ENCODE results near the gene POU6F2. TPM values are rescaled to one million over a fixed set of nuclear protein-coding genes. Genes with fewer than 3 reads are reported as not detected.

The POU6F2 gene
- total and polyA plus RNA-seq, 5 donors from 2014 or later: not detected

DNA sequence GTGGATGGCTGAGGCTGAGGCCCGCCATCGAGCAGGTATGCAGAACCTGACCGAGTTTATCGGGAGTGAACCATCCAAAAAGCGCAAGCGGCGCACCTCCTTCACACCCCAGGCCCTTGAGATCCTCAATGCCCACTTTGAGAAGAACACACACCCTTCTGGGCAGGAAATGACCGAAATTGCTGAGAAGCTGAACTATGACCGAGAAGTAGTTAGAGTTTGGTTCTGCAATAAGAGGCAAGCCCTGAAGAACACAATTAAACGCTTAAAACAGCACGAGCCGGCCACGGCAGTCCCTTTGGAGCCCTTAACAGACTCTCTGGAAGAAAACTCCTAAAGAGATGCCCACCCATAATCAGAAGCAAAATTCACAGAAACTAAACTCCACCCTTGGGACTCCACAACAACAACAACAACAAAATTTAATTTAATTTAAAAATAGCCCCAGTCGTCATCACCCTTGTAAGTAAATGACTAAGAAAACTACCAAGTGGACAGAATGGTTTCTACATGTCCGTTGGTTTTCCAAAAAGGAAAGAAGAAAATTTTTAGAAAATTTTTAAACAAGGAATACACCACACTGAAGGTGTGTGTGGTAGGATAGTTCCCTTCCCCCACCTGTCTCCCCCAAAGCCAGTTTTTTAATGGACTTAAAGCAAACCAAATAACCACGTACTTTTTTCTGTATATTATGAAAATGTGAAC, 486.8 kb downstream of the POU6F2 start:
- no peak for DNase-seq
- H3K27me3 Mint-ChIP-seq: peaks cover 27% of the 10 kb centered on the region
- peaks cover 0 to 7% (median 4%) of the 10 kb centered on the region in 4 donors for H3K4me1 Mint-ChIP-seq
- H3K27ac Mint-ChIP-seq: no peak overlapping the region
- no peaks in the 10 kb centered on the region for H3K9me3 ChIP-seq (ENCODE audit: control insufficient read depth in 2 of 2, low read length in 2 of 2)
- H3K4me3 ChIP-seq (ENCODE audit: low read depth, low read length): no peak overlapping the region
- no peaks in the 10 kb centered on the region for H3K36me3 ChIP-seq (ENCODE audit: control insufficient read depth, insufficient read depth, low read length)
- no peaks in the 10 kb centered on the region for H3K36me3 Mint-ChIP-seq
- no peaks in the 10 kb centered on the region for H3K4me1 ChIP-seq (ENCODE audit: control insufficient read depth, insufficient read depth, low read length, poor library complexity, severe bottlenecking)
- no peak for ATAC-seq (ENCODE audit: low read depth in 2 of 2)
- no peaks in the 10 kb centered on the region for H3K9me3 Mint-ChIP-seq
- no peak overlapping the region for H3K27ac ChIP-seq (ENCODE audit: insufficient read depth, low read length, poor library complexity, severe bottlenecking)
- H3K4me3 Mint-ChIP-seq: no peak overlapping the region
- peaks cover 2% of the 10 kb centered on the region for H3K27me3 ChIP-seq (ENCODE audit: control insufficient read depth, insufficient read depth, low read length)

DNA sequence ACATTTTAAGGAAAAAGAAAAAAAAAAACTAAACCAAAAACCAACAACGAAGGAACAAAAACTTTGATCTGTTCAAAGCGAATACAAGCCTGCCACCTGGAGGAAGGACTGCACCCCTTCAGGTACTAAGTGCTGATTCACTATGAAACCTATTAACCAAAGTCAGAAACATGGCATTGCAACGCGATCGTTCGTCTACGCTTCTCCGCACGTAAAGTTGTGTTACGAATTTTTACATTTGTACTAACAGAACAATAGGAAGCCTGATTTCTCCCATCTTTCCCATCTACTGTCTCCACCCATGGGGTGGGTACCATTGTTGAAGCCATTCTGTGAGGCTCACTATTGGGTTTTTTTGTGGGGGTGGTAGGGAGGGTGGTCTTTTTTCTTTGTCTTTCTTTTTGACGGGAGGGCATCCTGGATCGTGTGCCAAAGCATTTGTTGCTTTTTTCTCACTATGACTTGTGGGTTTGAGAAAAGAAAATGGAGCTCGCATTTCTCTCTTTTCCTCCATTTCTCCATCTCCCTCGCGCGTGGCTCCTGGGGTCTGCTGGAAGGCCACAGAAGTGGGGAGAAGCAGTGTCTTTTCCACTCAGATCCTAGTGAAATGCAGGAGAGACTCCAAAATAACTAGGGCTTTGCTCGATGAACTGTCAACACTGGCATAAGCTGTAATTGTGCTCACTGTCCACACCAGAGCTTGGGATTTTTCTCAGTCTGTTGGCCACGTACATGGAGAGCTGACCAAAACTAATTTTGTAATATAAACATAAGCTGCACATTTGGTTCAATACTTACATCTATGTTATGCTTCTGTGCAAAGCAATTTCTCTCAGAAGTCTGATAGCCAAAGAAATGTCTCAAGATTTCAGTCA, 487.6 kb downstream of the POU6F2 start:
- ATAC-seq (ENCODE audit: low read depth in 2 of 2): no peak
- Histone ChIP-seq H3K4me3 (ENCODE audit: low read depth, low read length) (no peak overlapping the region), H3K36me3 (ENCODE audit: control insufficient read depth, insufficient read depth, low read length) (no peaks in the 10 kb centered on the region), H3K27me3 (ENCODE audit: control insufficient read depth, insufficient read depth, low read length) (peaks cover 2% of the 10 kb centered on the region), H3K27ac (ENCODE audit: insufficient read depth, low read length, poor library complexity, severe bottlenecking) (no peak overlapping the region), H3K9me3 (ENCODE audit: control insufficient read depth in 2 of 2, low read length in 2 of 2) (no peaks in the 10 kb centered on the region), H3K4me1 (ENCODE audit: control insufficient read depth, insufficient read depth, low read length, poor library complexity, severe bottlenecking) (no peaks in the 10 kb centered on the region)
- H3K36me3 Mint-ChIP-seq: no peaks in the 10 kb centered on the region
- peaks cover 0 to 7% (median 4%) of the 10 kb centered on the region in 4 donors for H3K4me1 Mint-ChIP-seq
- no peaks in the 10 kb centered on the region for H3K9me3 Mint-ChIP-seq
- H3K27ac Mint-ChIP-seq: no peak overlapping the region
- H3K27me3 Mint-ChIP-seq: peaks cover 27% of the 10 kb centered on the region
- H3K4me3 Mint-ChIP-seq: no peak overlapping the region
- DNase-seq: peak in 2 of 3 donors; percentile 8 to 62

DNA sequence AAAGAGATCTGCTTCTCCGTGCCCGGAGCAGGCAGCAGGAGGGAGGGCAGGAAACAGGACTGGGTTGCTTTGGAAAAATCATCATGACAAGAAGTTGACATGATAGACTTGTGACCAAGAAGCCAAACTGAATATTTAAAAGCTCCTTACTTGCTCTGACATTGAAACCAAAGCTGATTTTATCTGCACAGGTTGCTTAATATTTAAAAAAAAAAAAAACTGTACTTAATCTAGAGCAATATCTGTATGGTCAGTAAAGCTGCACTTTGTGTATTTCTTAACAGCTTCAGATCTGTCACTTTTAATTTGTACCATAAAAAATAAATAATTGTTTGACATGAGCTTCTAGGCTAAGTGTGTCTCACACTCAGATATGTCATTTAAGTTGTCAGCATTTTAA, 490.6 kb downstream of the POU6F2 start:
- no peaks in the 10 kb centered on the region for H3K9me3 Mint-ChIP-seq
- DNase-seq (no peak), ATAC-seq (ENCODE audit: low read depth in 2 of 2) (no peak)
- no peak overlapping the region for H3K27ac Mint-ChIP-seq
- H3K4me3 ChIP-seq (ENCODE audit: low read depth, low read length): no peak overlapping the region
- no peaks in the 10 kb centered on the region for H3K36me3 ChIP-seq (ENCODE audit: control insufficient read depth, insufficient read depth, low read length)
- peaks cover 0 to 7% (median 4%) of the 10 kb centered on the region in 4 donors for H3K4me1 Mint-ChIP-seq
- no peaks in the 10 kb centered on the region for H3K36me3 Mint-ChIP-seq
- no peak overlapping the region for H3K4me3 Mint-ChIP-seq
- peaks cover 22% of the 10 kb centered on the region for H3K27me3 Mint-ChIP-seq
- H3K4me1 ChIP-seq (ENCODE audit: control insufficient read depth, insufficient read depth, low read length, poor library complexity, severe bottlenecking): no peaks in the 10 kb centered on the region
- H3K27ac ChIP-seq (ENCODE audit: insufficient read depth, low read length, poor library complexity, severe bottlenecking): no peak overlapping the region
- H3K27me3 ChIP-seq (ENCODE audit: control insufficient read depth, insufficient read depth, low read length): peaks cover 2% of the 10 kb centered on the region
- H3K9me3 ChIP-seq (ENCODE audit: control insufficient read depth in 2 of 2, low read length in 2 of 2): no peaks in the 10 kb centered on the region

DNA sequence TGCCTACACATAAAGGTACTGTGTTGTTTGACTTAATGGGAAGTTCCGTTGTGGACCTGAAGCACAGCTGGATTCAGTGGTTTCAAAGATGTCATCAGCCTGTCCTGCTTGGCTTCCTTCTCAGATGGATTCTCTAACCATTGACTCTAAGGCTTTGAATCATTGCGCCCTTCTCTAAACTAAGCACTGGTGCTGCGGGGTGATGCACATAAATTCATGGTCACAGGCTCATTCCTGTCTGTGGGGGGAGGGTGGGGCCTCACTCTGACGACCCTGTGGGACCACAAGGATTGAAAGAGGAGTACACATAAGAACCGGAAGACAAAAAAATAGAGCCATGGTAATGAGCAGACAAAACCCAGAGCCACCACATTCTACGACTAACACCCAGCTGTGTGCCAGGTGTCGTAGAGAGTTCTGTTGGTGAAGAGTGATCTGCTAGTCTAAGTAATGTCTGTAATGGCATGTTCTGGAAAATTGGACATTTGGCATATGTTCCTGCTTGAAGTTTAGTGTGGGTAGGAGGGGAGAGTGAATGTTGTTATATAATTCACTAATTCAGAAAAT, 491.2 kb downstream of the POU6F2 start:
- no peaks in the 10 kb centered on the region for H3K36me3 Mint-ChIP-seq
- DNase-seq: no peak
- H3K9me3 Mint-ChIP-seq: no peaks in the 10 kb centered on the region
- peaks cover 0 to 7% (median 4%) of the 10 kb centered on the region in 4 donors for H3K4me1 Mint-ChIP-seq
- H3K27me3 Mint-ChIP-seq: peaks cover 16% of the 10 kb centered on the region
- peaks cover 2% of the 10 kb centered on the region for H3K27me3 ChIP-seq (ENCODE audit: control insufficient read depth, insufficient read depth, low read length)
- no peaks in the 10 kb centered on the region for H3K9me3 ChIP-seq (ENCODE audit: control insufficient read depth in 2 of 2, low read length in 2 of 2)
- ATAC-seq (ENCODE audit: low read depth in 2 of 2): no peak
- H3K36me3 ChIP-seq (ENCODE audit: control insufficient read depth, insufficient read depth, low read length): no peaks in the 10 kb centered on the region
- H3K4me3 Mint-ChIP-seq: no peak overlapping the region
- H3K4me3 ChIP-seq (ENCODE audit: low read depth, low read length): no peak overlapping the region
- no peak overlapping the region for H3K27ac Mint-ChIP-seq
- H3K27ac ChIP-seq (ENCODE audit: insufficient read depth, low read length, poor library complexity, severe bottlenecking): no peak overlapping the region
- no peaks in the 10 kb centered on the region for H3K4me1 ChIP-seq (ENCODE audit: control insufficient read depth, insufficient read depth, low read length, poor library complexity, severe bottlenecking)

DNA sequence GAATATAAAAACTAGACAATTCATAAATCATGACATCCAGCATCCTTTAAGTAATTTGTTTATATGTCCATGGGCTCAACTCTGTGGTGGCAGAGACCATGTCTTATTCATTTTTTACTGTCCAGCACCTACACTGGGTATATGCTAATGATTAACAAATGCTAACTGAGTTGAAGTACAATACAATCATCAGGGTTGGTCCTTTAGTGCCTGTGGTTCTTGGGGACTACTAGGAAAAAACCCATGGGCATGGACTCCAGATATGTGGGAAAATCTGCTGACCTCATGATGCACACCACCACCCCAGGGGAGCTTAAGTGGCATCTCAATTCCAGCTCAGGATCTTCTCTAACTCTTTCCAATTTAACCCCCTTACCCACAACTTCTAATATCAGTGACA, 503.2 kb downstream of the POU6F2 start:
- Histone ChIP-seq H3K4me1 (ENCODE audit: control insufficient read depth, insufficient read depth, low read length, poor library complexity, severe bottlenecking) (no peaks in the 10 kb centered on the region), H3K36me3 (ENCODE audit: control insufficient read depth, insufficient read depth, low read length) (no peaks in the 10 kb centered on the region), H3K9me3 (ENCODE audit: control insufficient read depth in 2 of 2, low read length in 2 of 2) (no peaks in the 10 kb centered on the region), H3K27ac (ENCODE audit: insufficient read depth, low read length, poor library complexity, severe bottlenecking) (no peak overlapping the region), H3K4me3 (ENCODE audit: low read depth, low read length) (no peak overlapping the region), H3K27me3 (ENCODE audit: control insufficient read depth, insufficient read depth, low read length) (no peaks in the 10 kb centered on the region)
- DNase-seq: no peak
- Mint-ChIP-seq H3K36me3 (no peaks in the 10 kb centered on the region), H3K4me1 (no peaks in the 10 kb centered on the region), H3K27me3 (peaks cover 17% of the 10 kb centered on the region), H3K9me3 (peaks cover 0 to 5% (median 0%) of the 10 kb centered on the region in 7 donors), H3K4me3 (no peak overlapping the region), H3K27ac (no peak overlapping the region)
- ATAC-seq (ENCODE audit: low read depth in 2 of 2): no peak

DNA sequence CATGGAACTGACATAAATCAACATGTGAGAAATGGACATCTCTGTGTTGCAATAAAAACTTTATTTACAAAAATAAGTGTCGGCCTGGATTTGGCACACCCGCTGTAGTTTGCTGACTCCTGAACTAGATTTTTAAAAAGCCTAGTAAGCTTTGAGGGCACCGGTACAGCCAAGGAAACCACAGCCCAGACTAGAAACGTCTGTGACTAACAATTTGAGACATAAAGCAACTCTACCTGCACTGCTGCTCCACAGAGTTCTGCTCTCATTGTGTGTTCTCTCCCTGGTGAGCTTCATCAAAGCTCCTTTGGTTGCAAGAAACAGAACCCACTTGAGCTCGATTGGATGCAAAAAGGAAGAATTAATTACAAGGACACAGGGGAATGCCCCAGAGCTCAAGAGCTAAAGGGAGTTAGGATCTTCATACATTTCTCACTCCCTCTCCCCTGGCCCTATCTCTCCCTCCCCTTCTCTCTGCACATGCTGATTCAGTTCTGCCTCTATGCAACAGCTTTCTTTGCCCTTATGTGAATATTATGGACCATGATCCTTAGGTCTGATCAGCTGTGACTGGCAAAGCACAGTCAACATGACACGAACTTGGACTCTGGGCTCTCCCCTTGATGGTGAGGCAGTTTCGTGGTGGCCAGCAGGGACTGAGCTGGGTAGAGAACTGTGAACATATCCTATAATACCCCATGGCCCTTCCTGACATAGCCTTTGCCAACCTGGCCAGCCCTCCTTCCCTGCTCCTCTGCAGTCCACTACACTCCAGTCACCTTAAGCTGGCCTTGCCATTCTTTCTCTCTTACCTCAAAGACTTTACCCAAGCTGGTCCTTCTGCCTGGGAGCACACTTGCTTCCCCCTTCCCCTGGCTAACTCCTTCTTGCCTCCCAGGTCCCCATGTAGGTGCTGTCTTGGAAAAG, 511.0 kb downstream of the POU6F2 start:
- Histone ChIP-seq H3K27ac (ENCODE audit: insufficient read depth, low read length, poor library complexity, severe bottlenecking) (no peak overlapping the region), H3K4me1 (ENCODE audit: control insufficient read depth, insufficient read depth, low read length, poor library complexity, severe bottlenecking) (no peaks in the 10 kb centered on the region), H3K36me3 (ENCODE audit: control insufficient read depth, insufficient read depth, low read length) (no peaks in the 10 kb centered on the region), H3K9me3 (ENCODE audit: control insufficient read depth in 2 of 2, low read length in 2 of 2) (no peaks in the 10 kb centered on the region), H3K27me3 (ENCODE audit: control insufficient read depth, insufficient read depth, low read length) (no peaks in the 10 kb centered on the region), H3K4me3 (ENCODE audit: low read depth, low read length) (no peak overlapping the region)
- Mint-ChIP-seq H3K27me3 (peaks cover 48% of the 10 kb centered on the region), H3K36me3 (no peaks in the 10 kb centered on the region), H3K9me3 (peaks cover 0 to 4% (median 0%) of the 10 kb centered on the region in 7 donors), H3K27ac (no peak overlapping the region), H3K4me1 (no peaks in the 10 kb centered on the region), H3K4me3 (no peak overlapping the region)
- DNase-seq (no peak), ATAC-seq (ENCODE audit: low read depth in 2 of 2) (no peak)

DNA sequence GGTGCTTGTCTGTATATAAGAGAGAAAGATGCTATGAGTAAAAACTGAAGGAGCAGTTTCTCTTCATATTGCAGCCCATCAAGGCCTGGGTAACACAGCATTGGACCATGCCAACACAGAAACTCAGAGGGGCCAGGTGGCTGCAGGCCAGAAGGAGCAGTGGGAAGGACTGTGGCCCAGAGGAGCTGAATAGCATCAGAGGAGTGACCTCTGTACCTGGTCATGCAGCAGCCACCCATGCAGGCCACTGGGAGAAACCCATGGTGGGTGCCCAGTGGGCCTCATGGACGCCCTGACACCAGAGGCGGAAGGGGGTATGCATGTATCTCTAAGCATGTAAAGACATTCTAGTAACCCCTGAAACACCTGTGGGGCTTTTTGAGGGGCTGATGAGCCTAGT, 512.6 kb downstream of the POU6F2 start:
- no peaks in the 10 kb centered on the region for H3K36me3 ChIP-seq (ENCODE audit: control insufficient read depth, insufficient read depth, low read length)
- peaks cover 0 to 6% (median 0%) of the 10 kb centered on the region in 7 donors for H3K9me3 Mint-ChIP-seq
- peaks cover 50% of the 10 kb centered on the region for H3K27me3 Mint-ChIP-seq
- no peaks in the 10 kb centered on the region for H3K36me3 Mint-ChIP-seq
- H3K27ac ChIP-seq (ENCODE audit: insufficient read depth, low read length, poor library complexity, severe bottlenecking): no peak overlapping the region
- ATAC-seq (ENCODE audit: low read depth in 2 of 2) (no peak), DNase-seq (no peak)
- no peaks in the 10 kb centered on the region for H3K4me1 Mint-ChIP-seq
- H3K9me3 ChIP-seq (ENCODE audit: control insufficient read depth in 2 of 2, low read length in 2 of 2): no peaks in the 10 kb centered on the region
- H3K4me3 ChIP-seq (ENCODE audit: low read depth, low read length): no peak overlapping the region
- no peaks in the 10 kb centered on the region for H3K4me1 ChIP-seq (ENCODE audit: control insufficient read depth, insufficient read depth, low read length, poor library complexity, severe bottlenecking)
- H3K4me3 Mint-ChIP-seq: no peak overlapping the region
- no peaks in the 10 kb centered on the region for H3K27me3 ChIP-seq (ENCODE audit: control insufficient read depth, insufficient read depth, low read length)
- H3K27ac Mint-ChIP-seq: no peak overlapping the region

Data from CD4-positive, CD25-positive, alpha-beta regulatory T cell (primary cell).